ENCODE measurements around the gene PDZRN4. TPM values are rescaled to one million over a fixed set of nuclear protein-coding genes. Genes with fewer than 3 reads are reported as not detected.

PDZRN4 gene
- polyA plus RNA-seq, 2 of the 4 experiments (the other 2 are of a cell fraction) = 0.03 TPM

DNA sequence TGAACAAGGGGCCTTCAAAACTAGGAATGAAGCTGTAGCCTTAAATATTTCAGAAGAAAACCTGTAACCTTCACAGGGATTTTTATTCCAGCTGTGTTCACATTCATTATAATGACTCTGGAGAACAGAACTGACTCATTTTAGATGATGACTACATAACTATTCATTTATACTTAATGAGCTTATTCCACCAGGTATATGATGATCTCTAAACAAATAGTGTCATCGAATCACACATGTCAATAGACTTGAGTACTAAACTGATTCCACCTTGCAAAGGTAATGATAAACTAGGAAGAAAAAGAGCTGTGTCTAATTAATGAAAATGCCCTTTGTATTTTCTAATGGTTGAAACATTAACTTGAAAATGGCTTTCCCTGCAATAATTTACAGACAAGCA, 433.2 kb downstream of the PDZRN4 start:
- no peak overlapping the region for H3K4me2 ChIP-seq
- CTCF ChIA-PET = no interaction called here
- no peak overlapping the region for H3K27ac ChIP-seq
- H3K4me1 ChIP-seq = no peaks in the 10 kb centered on the region
- ATAC-seq (no peak), DNase-seq (ENCODE audit: low read depth in 1 of 2, low spot score in 1 of 2) (no peak), FAIRE-seq (no peak)
- no peaks in the 10 kb centered on the region for H3K9me3 ChIP-seq
- POLR2A ChIA-PET = no interaction called here
- 2% methylated on average over 1 of the region's 1 CpG for WGBS (ENCODE audit: missing lambda C conversion rate)
- H3K4me3 ChIP-seq = no peak overlapping the region
- TF ChIP-seq HOXB13 (CRISPR knock-in tag; IDR thresholded peaks at IDR 0.05; ENCODE audit: low read depth) (no peak), KDM5A (IDR thresholded peaks at IDR 0.05) (no peak), HEYL (CRISPR knock-in tag; IDR thresholded peaks at IDR 0.05) (no peak), NR3C1 (IDR thresholded peaks at IDR 0.05) (no peak), PHF8 (IDR thresholded peaks at IDR 0.05; ENCODE audit: borderline replicate concordance, low read depth) (no peak), MAFK (IDR thresholded peaks at IDR 0.05; ENCODE audit: partially characterized antibody) (no peak), RARB (CRISPR knock-in tag; IDR thresholded peaks at IDR 0.05) (no peak), ZC3H11A (IDR thresholded peaks at IDR 0.05) (no peak)
- TF ChIP-seq, protein P1, sequence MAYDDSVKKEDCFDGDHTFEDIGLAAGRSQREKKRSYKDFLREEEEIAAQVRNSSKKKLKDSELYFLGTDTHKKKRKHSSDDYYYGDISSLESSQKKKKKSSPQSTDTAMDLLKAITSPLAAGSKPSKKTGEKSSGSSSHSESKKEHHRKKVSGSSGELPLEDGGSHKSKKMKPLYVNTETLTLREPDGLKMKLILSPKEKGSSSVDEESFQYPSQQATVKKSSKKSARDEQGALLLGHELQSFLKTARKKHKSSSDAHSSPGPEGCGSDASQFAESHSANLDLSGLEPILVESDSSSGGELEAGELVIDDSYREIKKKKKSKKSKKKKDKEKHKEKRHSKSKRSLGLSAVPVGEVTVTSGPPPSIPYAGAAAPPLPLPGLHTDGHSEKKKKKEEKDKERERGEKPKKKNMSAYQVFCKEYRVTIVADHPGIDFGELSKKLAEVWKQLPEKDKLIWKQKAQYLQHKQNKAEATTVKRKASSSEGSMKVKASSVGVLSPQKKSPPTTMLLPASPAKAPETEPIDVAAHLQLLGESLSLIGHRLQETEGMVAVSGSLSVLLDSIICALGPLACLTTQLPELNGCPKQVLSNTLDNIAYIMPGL (CRISPR knock-in tag; IDR thresholded peaks at IDR 0.05; ENCODE audit: borderline replicate concordance) = no peak
- TF ChIP-seq, protein P2, sequence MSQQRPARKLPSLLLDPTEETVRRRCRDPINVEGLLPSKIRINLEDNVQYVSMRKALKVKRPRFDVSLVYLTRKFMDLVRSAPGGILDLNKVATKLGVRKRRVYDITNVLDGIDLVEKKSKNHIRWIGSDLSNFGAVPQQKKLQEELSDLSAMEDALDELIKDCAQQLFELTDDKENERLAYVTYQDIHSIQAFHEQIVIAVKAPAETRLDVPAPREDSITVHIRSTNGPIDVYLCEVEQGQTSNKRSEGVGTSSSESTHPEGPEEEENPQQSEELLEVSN (IDR thresholded peaks at IDR 0.05; ENCODE audit: borderline replicate concordance, low read depth) = no peak
- TF ChIP-seq, protein P3, sequence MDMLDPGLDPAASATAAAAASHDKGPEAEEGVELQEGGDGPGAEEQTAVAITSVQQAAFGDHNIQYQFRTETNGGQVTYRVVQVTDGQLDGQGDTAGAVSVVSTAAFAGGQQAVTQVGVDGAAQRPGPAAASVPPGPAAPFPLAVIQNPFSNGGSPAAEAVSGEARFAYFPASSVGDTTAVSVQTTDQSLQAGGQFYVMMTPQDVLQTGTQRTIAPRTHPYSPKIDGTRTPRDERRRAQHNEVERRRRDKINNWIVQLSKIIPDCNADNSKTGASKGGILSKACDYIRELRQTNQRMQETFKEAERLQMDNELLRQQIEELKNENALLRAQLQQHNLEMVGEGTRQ (IDR thresholded peaks at IDR 0.05) = no peak
